ACC112 (cell line): ENCODE data around the gene USP31.

ENCODE experiments used
- H2AFZ ChIP-seq: fragments of 200-600 bp; sonication (generic); one replicate; pipeline ENCODE4 v1.6.0; 2017; ENCODE audit warnings: antibody characterized with exemption, low read length; ENCODE audit not compliant: unreplicated experiment
- H3K27ac ChIP-seq: fragments of 200-600 bp; sonication (generic); 2 replicates; pipeline ENCODE4 v1.5.1; 2014; ENCODE audit warnings: low read depth, mild to moderate bottlenecking, antibody characterized with exemption, low read length, moderate library complexity
- H3K27me3 ChIP-seq: fragments of 200-600 bp; sonication (generic); 2 replicates; pipeline ENCODE4 v1.6.1; 2014; ENCODE audit warnings: mild to moderate bottlenecking, antibody characterized with exemption, low read length, moderate library complexity, mixed read lengths; ENCODE audit not compliant: insufficient read depth
- H3K36me3 ChIP-seq: fragments of 200-600 bp; sonication (generic); 2 replicates; pipeline ENCODE4 v1.6.1; 2016; ENCODE audit warnings: mild to moderate bottlenecking, antibody characterized with exemption, low read length, moderate library complexity, mixed read lengths; ENCODE audit not compliant: insufficient read depth
- H3K4me1 ChIP-seq: fragments of 200-600 bp; sonication (generic); one replicate; pipeline ENCODE4 v1.6.1; 2016; ENCODE audit warnings: low read length, mixed read lengths; ENCODE audit not compliant: insufficient read depth, unreplicated experiment, control insufficient read depth
- H3K4me3 ChIP-seq: fragments of 200-600 bp; sonication (generic); 2 replicates; pipeline ENCODE4 v1.5.1; 2014; ENCODE audit warnings: mild to moderate bottlenecking, low read depth, low read length
- H3K79me2 ChIP-seq: fragments of 200-600 bp; sonication (generic); one replicate; pipeline ENCODE4 v1.6.0; 2016; ENCODE audit warnings: low read length; ENCODE audit not compliant: control insufficient read depth, unreplicated experiment, insufficient read depth

Gene USP31

GRCh38 chr16:23079675-23080301 lies 69.5 kb downstream of the USP31 start:
- Histone ChIP-seq H3K4me3 (no peak overlapping the region), H3K4me1 (peaks cover 11% of the 10 kb centered on the region), H3K36me3 (peaks cover 13% of the 10 kb centered on the region), H3K27ac (no peak overlapping the region), H3K27me3 (no peaks in the 10 kb centered on the region), H2AFZ (no peak overlapping the region), H3K79me2 (no peaks in the 10 kb centered on the region)

- Histone ChIP-seq H3K4me1 (peaks cover 27% of the 10 kb centered on the region), H3K4me3 (no peak overlapping the region), H3K79me2 (no peaks in the 10 kb centered on the region), H3K27ac (no peak overlapping the region), H3K27me3 (no peaks in the 10 kb centered on the region), H2AFZ (no peak overlapping the region), H3K36me3 (peaks cover 12% of the 10 kb centered on the region)
Observed at GRCh38 chr16:23074423-23074822, 74.8 kb downstream of the USP31 start.

- Histone ChIP-seq H3K79me2 (no peaks in the 10 kb centered on the region), H3K27me3 (no peaks in the 10 kb centered on the region), H3K4me3 (no peak overlapping the region), H3K36me3 (peaks cover 16% of the 10 kb centered on the region), H3K27ac (peak overlapping the region; percentile 69), H3K4me1 (peaks cover 27% of the 10 kb centered on the region), H2AFZ (no peak overlapping the region)
Observed at GRCh38 chr16:23072769-23073549, 76.3 kb downstream of the USP31 start.

GRCh38 chr16:23072084-23072599 lies 77.1 kb downstream of the USP31 start:
- H3K36me3 ChIP-seq, result peaks cover 20% of the 10 kb centered on the region
- no peak overlapping the region for H2AFZ ChIP-seq
- peak overlapping the region; percentile 47 for H3K4me3 ChIP-seq
- peak overlapping the region; percentile 69 for H3K27ac ChIP-seq
- peaks cover 27% of the 10 kb centered on the region for H3K4me1 ChIP-seq
- no peaks in the 10 kb centered on the region for H3K79me2 ChIP-seq
- no peaks in the 10 kb centered on the region for H3K27me3 ChIP-seq

DNA sequence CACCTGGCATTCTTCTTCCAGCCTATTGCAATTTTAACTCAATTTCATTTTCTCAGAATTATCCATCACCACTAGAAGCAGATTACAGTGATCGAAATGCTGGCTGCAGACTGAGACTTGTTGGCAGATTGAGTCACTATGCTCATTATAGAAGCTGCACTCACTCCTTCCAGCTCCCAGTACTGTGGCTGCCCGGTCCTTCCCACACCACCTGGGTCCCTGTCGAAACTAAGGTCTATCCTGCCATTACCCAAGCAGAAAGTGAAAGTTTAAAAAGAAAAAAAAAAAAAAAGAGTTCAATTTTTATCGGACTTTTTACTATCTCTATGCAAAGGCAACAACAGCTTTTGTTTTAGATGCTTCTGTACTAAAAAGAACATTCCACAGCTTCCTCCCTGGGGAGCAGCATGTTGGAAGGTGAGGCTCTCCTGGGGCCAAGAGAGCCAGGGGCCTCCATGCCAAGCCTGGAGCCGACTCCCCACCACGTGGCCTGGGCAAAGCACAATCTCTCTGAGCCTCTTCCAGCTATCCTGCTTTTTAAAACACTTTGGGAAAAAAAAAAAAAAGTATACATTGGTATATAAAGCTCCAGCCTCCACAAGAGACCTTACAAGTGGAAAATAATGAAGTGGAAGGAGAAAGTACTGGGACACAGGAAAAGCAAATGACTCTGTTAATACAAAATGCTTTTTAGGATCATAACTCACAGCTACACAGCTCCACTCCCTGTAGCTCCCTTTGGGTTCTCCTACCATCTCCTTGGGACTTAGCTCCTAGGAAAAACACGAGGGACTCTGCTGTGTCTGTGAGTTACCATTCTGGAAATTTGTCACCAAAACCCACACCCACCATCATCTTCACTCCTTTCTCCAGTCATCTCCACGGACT lies 77.8 kb downstream of the USP31 start:
- Histone ChIP-seq H3K36me3 (peaks cover 21% of the 10 kb centered on the region), H3K27me3 (no peaks in the 10 kb centered on the region), H3K4me1 (peaks cover 27% of the 10 kb centered on the region), H3K79me2 (no peaks in the 10 kb centered on the region), H3K4me3 (peak overlapping the region; percentile 47), H2AFZ (no peak overlapping the region), H3K27ac (peak overlapping the region; percentile 69)

- H3K79me2 ChIP-seq, result no peaks in the 10 kb centered on the region
- no peak overlapping the region for H3K27ac ChIP-seq
- no peak overlapping the region for H2AFZ ChIP-seq
- H3K27me3 ChIP-seq, result no peaks in the 10 kb centered on the region
- peaks cover 27% of the 10 kb centered on the region for H3K4me1 ChIP-seq
- no peak overlapping the region for H3K4me3 ChIP-seq
- H3K36me3 ChIP-seq, result peaks cover 17% of the 10 kb centered on the region
Observed at GRCh38 chr16:23069844-23070243, 79.4 kb downstream of the USP31 start.

DNA sequence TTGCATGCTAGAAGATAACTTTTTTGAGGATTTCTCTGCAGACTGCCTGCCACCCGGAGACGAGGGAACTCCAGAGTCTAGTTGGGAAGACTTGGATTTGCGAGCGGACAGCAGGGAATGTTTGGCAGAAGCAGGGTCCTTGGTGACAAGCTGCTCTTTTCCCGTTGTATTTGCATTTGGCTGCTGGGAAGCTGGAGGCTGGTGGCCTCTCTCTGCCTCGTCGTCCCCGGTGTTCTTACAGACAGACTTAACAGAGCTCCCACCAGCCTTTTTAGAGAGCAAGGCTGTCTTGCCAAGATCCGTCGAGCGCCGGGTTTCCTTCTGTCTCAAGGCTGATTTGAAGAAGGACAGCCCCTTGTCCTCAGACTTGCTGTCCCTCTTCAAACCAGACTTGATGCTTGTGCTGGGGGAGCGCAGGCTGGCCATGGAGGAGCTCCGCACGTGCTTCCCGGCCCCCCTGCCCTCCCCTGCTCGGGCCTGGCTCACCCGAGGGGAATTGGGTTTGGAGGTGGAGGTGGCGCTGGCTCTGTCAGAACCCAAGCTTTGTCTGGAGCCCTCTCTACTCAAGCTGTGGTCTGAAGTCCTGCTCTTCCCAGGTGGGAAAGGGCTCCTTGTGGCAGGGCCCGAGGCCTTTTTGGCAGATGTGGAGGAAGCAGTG lies 81.0 kb downstream of the USP31 start:
- Histone ChIP-seq H3K36me3 (peaks cover 17% of the 10 kb centered on the region), H2AFZ (no peak overlapping the region), H3K4me3 (no peak overlapping the region), H3K27me3 (no peaks in the 10 kb centered on the region), H3K4me1 (peaks cover 24% of the 10 kb centered on the region), H3K27ac (no peak overlapping the region), H3K79me2 (no peaks in the 10 kb centered on the region)

DNA sequence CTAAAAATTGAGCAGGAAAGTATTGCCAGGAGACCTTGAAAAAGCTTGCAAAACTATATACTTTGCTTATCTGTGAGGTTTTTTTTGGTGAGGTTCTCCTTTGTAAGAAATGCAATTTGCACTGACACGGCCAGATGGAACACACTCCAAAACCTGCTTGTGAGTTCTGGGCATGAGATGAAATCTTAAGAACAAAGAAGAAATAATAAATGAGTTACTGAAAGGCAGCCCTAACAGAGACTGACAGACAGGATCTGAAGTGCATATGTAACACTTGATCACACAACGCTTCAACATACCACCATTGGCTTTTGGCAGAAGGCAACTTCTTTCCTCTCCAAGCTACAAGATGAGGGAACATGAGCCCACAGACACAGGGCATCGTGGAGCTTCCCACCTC lies 82.6 kb downstream of the USP31 start:
- H3K27me3 ChIP-seq, result no peaks in the 10 kb centered on the region
- peaks cover 9% of the 10 kb centered on the region for H3K4me1 ChIP-seq
- no peak overlapping the region for H2AFZ ChIP-seq
- no peak overlapping the region for H3K4me3 ChIP-seq
- no peaks in the 10 kb centered on the region for H3K79me2 ChIP-seq
- no peak overlapping the region for H3K27ac ChIP-seq
- H3K36me3 ChIP-seq, result peaks cover 17% of the 10 kb centered on the region

GRCh38 chr16:23064639-23065038 lies 84.6 kb downstream of the USP31 start:
- H3K4me1 ChIP-seq, result no peaks in the 10 kb centered on the region
- H3K36me3 ChIP-seq, result peaks cover 14% of the 10 kb centered on the region
- no peak overlapping the region for H3K27ac ChIP-seq
- H3K27me3 ChIP-seq, result peaks cover 3% of the 10 kb centered on the region; the same call in 1 of the 2 replicates
- H3K79me2 ChIP-seq, result no peaks in the 10 kb centered on the region
- no peak overlapping the region for H3K4me3 ChIP-seq
- no peak overlapping the region for H2AFZ ChIP-seq

DNA sequence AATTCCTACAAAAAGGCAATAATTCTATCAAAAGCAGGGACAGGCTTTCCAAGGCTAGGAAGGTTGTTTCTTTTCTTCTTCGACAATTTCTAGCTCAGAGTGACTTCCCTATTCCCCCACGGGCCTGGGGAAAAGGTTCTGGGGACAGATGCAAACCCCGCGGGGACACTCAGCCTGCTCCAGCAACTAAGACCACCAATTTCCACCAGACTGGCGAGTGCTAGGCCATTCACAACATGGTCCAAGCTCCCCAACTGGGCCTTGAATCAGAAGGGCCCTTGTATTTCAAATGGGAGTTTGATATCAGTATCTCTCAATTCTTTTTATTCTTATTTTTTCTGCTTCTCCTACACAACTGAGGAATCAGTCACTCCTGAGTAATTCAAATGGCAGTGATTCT lies 86.7 kb downstream of the USP31 start:
- Histone ChIP-seq H3K27me3 (peaks cover 9% of the 10 kb centered on the region; the same call in 1 of the 2 replicates), H3K36me3 (peaks cover 5% of the 10 kb centered on the region; the same call in 1 of the 2 replicates), H3K4me3 (no peak overlapping the region), H2AFZ (no peak overlapping the region), H3K4me1 (no peaks in the 10 kb centered on the region), H3K27ac (no peak overlapping the region), H3K79me2 (no peaks in the 10 kb centered on the region)
